IPS DF 6.9 (cell line): ENCODE data around the gene ARHGEF3.

Source experiments
- DNase-seq: peaks from one replicate; pipeline ENCODE4 v3.0.0-alpha.2; 2013; ENCODE audit warnings: low read depth, low spot score
- H3K27ac ChIP-seq: one replicate; pipeline ENCODE4 v1.5.1; 2013; ENCODE audit warnings: low read length, control low read depth
- H3K27me3 ChIP-seq: 2 replicates; pipeline ENCODE4 v1.6.1; 2013; ENCODE audit warnings: mild to moderate bottlenecking, low read length; ENCODE audit not compliant: control insufficient read depth, insufficient read depth
- H3K36me3 ChIP-seq: 2 replicates; pipeline ENCODE4 v1.6.1; 2013; ENCODE audit warnings: low read length; ENCODE audit not compliant: control insufficient read depth, insufficient read depth
- H3K4me1 ChIP-seq: 2 replicates; pipeline ENCODE4 v1.6.1; 2013; ENCODE audit warnings: low read length; ENCODE audit not compliant: control insufficient read depth, insufficient read depth
- H3K4me3 ChIP-seq: 2 replicates; pipeline ENCODE4 v1.5.1; 2013; ENCODE audit warnings: mild to moderate bottlenecking, low read length
- H3K9me3 ChIP-seq: 2 replicates; pipeline ENCODE4 v1.6.1; 2013; ENCODE audit warnings: low read length, inconsistent platforms; ENCODE audit not compliant: control insufficient read depth, insufficient read depth
- WGBS: extraction: QIAGEN DNeasy Blood & Tissue Kit; methylation state at CpG from one replicate; pipeline ENCODE4 v1.1.7; 2013; ENCODE audit warnings: mixed read lengths, missing lambda C conversion rate; ENCODE audit not compliant: insufficient read length, insufficient coverage; 5-methylcytosine and 5-hydroxymethylcytosine counted together

ARHGEF3 gene

DNA sequence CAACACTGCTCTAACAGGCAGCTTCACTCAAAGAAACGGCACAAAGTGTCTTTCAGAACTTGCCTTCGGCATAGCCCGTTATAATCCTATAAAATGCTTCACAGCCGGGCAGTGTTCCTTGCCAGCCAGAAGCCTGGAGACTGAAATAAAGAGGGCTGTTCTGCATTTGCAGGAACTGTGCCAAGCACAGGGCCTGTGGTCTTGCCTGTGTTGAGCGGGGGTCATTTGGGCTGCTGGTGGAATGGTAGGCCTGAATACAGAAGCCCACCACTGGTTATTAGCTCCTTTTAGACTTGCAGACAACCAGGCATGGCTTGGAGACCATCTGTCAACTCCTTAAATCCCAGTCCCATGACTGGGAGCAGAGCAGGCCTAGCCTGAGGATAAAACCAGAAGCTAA is 4.7 kb upstream of the ARHGEF3 start:
- H3K27ac ChIP-seq = no peak overlapping the region
- no CpG with 5 or more reads among the region's 5 CpGs for WGBS

DNA sequence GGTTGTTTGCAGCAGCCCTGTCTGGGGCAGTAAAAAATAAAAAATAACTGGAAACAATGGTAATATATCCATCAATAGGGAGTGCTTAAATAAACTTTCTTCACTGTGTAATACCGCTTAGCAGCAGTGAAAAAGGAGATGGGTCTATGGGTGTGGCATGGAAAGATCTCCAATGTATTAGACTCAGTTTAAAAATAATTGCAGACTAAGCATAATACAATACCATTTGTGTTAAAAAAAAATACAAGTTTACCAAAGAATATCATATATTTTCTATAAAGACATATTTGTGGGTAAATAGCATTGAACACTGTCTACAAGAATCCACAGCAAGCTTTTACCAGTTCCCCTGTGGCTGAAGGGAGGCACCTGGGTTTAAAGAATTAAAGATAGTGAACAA is 1.0 kb upstream of the ARHGEF3 start:
- no peak for DNase-seq
- Histone ChIP-seq H3K4me1 (0 out of 2 replicates have a peak, but pooled peaks cover 1% of the 10 kb centered on the region), H3K27me3 (no peaks in the 10 kb centered on the region), H3K27ac (no peak overlapping the region), H3K4me3 (no peak overlapping the region), H3K36me3 (no peaks in the 10 kb centered on the region), H3K9me3 (no peaks in the 10 kb centered on the region)
- WGBS = no CpG with 5 or more reads among the region's 1 CpG

More for the DNA sequence above, 4.7 kb upstream of the ARHGEF3 start:
- Histone ChIP-seq H3K27me3 (no peaks in the 10 kb centered on the region), H3K9me3 (no peaks in the 10 kb centered on the region), H3K4me1 (0 out of 2 replicates have a peak, but pooled peaks cover 1% of the 10 kb centered on the region), H3K4me3 (no peak overlapping the region), H3K36me3 (no peaks in the 10 kb centered on the region)
- no peak for DNase-seq

DNA sequence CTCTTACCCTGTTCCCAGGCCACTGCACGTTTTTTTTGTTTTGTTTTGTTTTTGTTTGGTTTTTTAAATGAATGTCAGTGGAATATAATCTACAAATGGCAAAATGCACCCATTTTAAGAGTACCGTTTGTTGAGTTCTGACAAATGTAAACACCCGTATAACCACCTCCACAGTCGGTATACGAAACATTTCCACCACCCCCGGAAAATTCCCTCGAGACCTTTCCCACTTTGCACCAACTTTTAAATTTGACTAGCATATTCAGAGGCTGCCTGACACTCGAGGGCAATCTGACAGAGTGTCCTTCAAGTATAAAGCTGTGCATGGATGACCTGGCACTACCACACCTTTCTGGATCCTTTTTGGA is 613 bp upstream of the ARHGEF3 start:
- H3K36me3 ChIP-seq = no peaks in the 10 kb centered on the region
- H3K9me3 ChIP-seq = no peaks in the 10 kb centered on the region
- DNase-seq = no peak
- H3K4me1 ChIP-seq = 0 out of 2 replicates have a peak, but pooled peaks cover under 1% of the 10 kb centered on the region
- H3K27me3 ChIP-seq = no peaks in the 10 kb centered on the region
- H3K4me3 ChIP-seq = no peak overlapping the region
- no peak overlapping the region for H3K27ac ChIP-seq
- no CpG with 5 or more reads among the region's 8 CpGs for WGBS

DNA sequence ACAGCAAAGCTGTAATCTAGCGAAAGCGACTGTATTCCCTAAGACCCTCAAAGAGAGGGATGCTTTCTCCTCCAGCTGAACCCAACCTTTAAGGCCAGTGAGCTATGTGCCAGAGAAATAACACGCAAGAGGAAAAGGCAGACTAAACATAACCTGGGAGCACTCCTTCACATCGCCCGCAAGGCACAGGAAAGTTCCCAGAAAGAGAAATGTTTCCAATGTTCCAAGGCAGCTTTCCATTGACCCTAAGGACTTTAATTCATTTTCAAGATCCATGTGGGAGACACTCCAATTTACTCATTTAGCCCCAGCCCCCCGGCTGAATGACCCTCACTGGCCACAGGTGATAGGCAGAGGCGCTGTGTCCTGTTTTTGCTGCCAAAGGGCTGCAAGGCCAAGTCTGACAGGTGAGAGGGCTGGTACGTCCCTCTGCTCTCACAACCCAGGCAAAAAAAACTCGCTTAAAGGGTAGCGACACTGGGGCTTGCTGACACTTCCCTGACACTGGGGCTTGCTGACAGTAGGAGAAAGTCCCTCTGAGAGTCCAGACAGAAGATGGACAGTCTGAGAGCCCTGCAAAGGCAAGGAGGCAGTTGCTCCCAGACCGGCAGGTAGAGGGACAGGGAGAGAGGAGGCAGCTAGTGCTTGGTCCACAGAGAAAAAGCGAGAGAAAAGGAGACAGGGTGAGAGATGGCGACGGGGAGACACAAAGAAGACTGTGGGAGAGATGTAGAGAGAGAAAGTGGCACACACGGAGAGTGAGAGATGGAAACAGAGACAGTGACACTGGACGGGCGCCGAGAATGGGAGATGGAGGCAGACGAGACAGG is 702 bp downstream of the ARHGEF3 start:
- no peak overlapping the region for H3K27ac ChIP-seq
- no peak for DNase-seq

DNA sequence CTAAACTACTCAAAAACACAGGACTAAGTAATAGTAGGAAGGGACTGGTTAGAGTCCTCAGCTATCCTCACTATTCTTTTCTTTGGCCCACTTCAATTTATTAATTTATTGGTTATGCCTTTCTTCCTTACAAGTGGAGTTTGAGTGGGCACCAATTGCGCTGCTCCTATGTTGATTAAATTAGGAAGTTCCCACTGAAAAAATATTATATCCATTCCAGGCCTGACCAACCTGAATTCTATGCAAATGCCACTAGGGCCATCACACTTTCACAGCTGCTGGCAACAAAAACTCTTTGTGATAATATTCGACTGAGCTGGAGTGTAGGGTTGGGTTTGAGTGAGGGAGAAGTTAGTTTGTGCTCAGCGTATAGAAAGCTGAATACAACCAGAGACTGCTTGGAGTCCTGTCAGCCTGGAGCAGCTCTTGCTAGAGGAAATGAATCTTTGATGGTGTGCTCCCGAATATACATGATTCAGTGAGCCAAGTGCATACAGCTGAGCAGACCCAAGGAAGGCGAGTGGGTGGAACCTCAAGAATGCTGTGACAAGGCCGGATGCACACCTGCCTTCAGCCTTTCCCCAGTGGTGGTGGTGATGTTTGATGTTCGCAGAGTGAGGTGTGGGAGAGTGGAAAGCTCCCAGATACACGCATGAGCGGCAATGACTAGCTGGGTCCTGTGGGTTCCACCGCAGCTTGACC is 1.5 kb downstream of the ARHGEF3 start:
- no peaks in the 10 kb centered on the region for H3K36me3 ChIP-seq
- WGBS = no CpG with 5 or more reads among the region's 10 CpGs
- no peaks in the 10 kb centered on the region for H3K4me1 ChIP-seq
- no peak for DNase-seq
- H3K27ac ChIP-seq = no peak overlapping the region
- H3K9me3 ChIP-seq = no peaks in the 10 kb centered on the region
- H3K4me3 ChIP-seq = no peak overlapping the region
- no peaks in the 10 kb centered on the region for H3K27me3 ChIP-seq

More for the DNA sequence above, 702 bp downstream of the ARHGEF3 start:
- Histone ChIP-seq H3K9me3 (no peaks in the 10 kb centered on the region), H3K4me1 (no peaks in the 10 kb centered on the region), H3K4me3 (peak overlapping the region; percentile 83; the same call in 1 of the 2 replicates), H3K36me3 (no peaks in the 10 kb centered on the region), H3K27me3 (no peaks in the 10 kb centered on the region)
- no CpG with 5 or more reads among the region's 19 CpGs for WGBS

DNA sequence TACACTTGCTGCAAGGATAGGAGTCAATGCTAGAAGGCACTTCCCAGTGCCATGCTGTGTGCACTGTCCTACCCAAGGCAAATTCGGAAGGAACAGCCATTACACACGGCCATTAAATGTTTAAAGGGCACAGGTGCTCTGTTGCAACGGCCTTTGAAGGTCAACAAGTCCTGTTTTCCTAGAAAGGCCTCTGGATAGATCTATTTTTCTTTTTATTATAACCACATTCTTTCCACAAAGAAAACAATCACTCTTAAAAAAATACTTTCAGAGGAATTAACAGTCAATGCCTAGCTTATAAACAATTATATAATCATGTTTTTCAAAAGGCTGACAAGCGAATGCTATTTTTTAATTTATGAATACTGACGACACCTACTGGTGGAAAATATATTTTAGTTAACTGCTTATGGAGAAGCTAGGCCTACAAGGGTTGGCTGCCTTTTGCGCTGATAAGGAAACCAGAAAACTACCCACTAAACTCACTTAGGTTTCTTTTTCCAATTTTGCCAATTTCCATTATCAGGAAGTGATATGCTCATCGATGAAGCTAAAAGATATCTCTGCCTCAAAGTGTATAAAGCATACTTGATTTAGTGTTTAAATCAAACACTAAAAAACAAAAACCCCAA is 2.4 kb downstream of the ARHGEF3 start:
- Histone ChIP-seq H3K36me3 (no peaks in the 10 kb centered on the region), H3K27ac (no peak overlapping the region), H3K4me1 (no peaks in the 10 kb centered on the region), H3K27me3 (no peaks in the 10 kb centered on the region), H3K4me3 (no peak overlapping the region), H3K9me3 (no peaks in the 10 kb centered on the region)
- no CpG with 5 or more reads among the region's 7 CpGs for WGBS
- DNase-seq = peak; percentile 9

DNA sequence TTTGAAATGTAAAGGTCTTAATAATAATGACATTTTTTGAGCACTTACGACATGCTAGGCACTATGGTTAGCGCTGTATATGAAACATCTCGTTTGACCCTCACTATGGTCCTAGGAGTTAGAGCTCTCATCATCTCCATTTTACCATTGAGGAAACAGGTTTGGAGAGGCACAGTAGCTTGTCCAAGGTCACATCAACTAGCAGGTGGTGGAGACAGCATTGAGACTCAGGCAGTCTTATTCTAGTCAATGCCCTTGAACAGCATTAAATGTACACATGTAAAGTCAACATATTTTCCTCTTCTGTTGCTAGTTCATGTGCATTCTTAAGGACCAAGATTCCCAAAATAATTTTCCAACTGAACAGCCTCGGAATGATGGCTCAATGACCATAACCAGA is 4.8 kb downstream of the ARHGEF3 start:
- no peaks in the 10 kb centered on the region for H3K36me3 ChIP-seq
- no peaks in the 10 kb centered on the region for H3K4me1 ChIP-seq
- no peaks in the 10 kb centered on the region for H3K27me3 ChIP-seq
- no peak overlapping the region for H3K4me3 ChIP-seq
- no CpG with 5 or more reads among the region's 4 CpGs for WGBS
- no peak overlapping the region for H3K27ac ChIP-seq
- no peak for DNase-seq
- no peaks in the 10 kb centered on the region for H3K9me3 ChIP-seq

DNA sequence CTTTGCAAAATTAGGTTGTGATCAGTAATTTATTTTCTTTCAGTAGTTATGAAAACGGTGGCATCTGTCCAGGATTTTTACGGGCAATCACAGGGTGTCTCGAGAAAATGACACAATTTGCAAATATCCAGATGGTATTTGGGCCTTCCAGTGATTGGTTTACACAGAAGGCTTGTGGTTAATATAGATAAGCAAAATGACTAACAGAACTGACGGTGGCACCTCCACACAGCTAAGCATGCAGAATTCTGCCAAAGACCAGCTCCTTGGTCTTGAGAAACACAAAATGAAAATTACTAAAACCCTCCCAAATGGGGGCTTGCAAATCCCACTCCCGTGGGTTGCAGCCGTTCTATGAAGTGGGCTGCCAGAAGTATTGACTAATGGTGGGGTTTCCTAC is 5.5 kb downstream of the ARHGEF3 start:
- no peak overlapping the region for H3K27ac ChIP-seq
- no peak for DNase-seq
- no peaks in the 10 kb centered on the region for H3K9me3 ChIP-seq
- no peak overlapping the region for H3K4me3 ChIP-seq
- no peaks in the 10 kb centered on the region for H3K36me3 ChIP-seq
- H3K4me1 ChIP-seq = no peaks in the 10 kb centered on the region
- WGBS = no CpG with 5 or more reads among the region's 6 CpGs
- H3K27me3 ChIP-seq = no peaks in the 10 kb centered on the region

DNA sequence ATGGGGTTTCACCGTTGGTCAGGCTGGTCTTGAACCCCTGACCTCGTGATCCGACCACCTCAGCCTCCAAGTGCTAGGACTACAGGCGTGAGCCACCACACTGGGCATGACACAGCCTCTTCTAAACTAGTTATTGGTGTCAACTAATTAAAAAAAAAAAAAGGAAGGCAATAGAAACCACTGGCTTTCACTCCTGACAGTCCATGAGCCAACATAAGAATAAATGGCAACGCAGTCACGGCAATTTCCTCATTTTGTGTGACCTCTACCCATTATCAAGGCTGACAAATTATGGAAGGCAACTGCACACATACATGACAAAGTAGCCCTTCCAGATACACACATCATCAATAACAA is 5.9 kb downstream of the ARHGEF3 start:
- DNase-seq = no peak
- H3K27ac ChIP-seq = no peak overlapping the region
- WGBS = no CpG with 5 or more reads among the region's 6 CpGs
- H3K27me3 ChIP-seq = no peaks in the 10 kb centered on the region
- no peaks in the 10 kb centered on the region for H3K36me3 ChIP-seq
- H3K4me3 ChIP-seq = no peak overlapping the region
- H3K4me1 ChIP-seq = no peaks in the 10 kb centered on the region
- no peaks in the 10 kb centered on the region for H3K9me3 ChIP-seq

DNA sequence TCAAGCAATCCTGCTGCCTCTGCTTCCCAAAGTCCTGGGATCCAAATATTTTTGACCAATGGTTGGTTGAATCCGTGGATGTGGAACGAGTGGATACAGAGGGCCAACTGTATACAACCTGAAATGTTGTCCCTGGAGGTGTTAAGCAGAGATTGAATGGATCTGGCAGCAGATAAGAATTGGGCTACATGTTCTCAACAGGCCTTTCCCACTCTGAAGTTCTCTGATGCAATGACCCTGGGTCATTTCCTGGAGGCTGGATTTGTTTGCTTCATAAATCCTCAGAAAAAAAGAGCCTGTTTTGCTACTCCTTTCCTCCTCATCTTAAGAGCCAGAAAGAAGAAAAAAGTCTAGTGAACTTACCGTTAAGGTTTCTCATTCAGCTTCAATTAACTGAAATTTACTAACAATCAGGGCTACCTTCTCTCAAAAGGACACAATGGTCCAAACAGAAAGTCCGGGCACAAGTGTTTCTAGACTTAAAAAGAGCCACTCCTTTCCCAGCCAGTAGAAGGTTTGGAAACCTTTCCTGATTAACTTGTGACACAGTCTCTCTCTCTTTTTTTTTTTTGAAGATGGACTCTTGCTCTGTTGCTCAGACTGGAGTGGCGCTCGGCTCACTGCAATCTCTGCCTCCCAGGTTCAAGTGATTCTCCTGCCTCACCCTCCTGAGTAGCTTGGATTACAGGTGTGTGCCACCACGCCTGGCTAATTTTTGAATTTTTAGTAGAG is 6.5 kb downstream of the ARHGEF3 start:
- WGBS = no CpG with 5 or more reads among the region's 7 CpGs
- no peak for DNase-seq
- Histone ChIP-seq H3K9me3 (no peaks in the 10 kb centered on the region), H3K4me3 (no peak overlapping the region), H3K27ac (no peak overlapping the region), H3K36me3 (no peaks in the 10 kb centered on the region), H3K4me1 (no peaks in the 10 kb centered on the region), H3K27me3 (no peaks in the 10 kb centered on the region)
